ENCODE data around the gene FAXDC2. TPM values are rescaled to one million over a fixed set of nuclear protein-coding genes. Genes with fewer than 3 reads are reported as not detected.

Gene FAXDC2

Small RNA genes lying within 50 kb of the gene (microRNA-seq; reads per million reads assigned to microRNA genes)
- gene MIR378H, result not detected

Measured in HL-60 (cell line).